Measurements from ENCODE around the gene CIITA. TPM values are rescaled to one million over a fixed set of nuclear protein-coding genes. Genes with fewer than 3 reads are reported as not detected.

Gene CIITA
- total and polyA plus RNA-seq, 2 experiments from 2014 or later = 0.06 to 1.1 TPM

DNA sequence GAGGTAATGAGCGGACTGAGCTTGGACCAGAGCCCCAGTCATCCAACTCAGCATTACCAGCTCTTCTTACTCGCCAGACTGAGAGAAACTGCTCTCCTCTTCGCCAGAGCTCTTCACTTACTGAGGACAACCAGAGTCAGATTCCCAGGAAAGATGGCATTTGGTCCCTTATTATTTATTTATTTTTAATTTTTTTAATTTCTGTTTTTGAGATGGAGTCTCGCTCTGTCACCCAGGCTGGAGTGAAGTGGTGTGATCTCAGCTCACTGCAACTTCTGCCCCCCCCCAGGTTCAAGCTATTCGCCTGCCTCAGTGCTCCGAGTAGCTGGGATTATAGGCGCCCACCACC lies 42.0 kb downstream of the CIITA start:
- no peak overlapping the region for H3K27ac ChIP-seq
- no peaks in the 10 kb centered on the region for H3K9me3 ChIP-seq (ENCODE audit: low read depth)
- no peak for DNase-seq (ENCODE audit: low read depth in 1 of 2, low spot score in 1 of 2)
- H3K27me3 ChIP-seq = no peaks in the 10 kb centered on the region
- no peaks in the 10 kb centered on the region for H3K36me3 ChIP-seq
- no peaks in the 10 kb centered on the region for H3K4me1 ChIP-seq (ENCODE audit: low read depth)
- TF ChIP-seq, protein P1, sequence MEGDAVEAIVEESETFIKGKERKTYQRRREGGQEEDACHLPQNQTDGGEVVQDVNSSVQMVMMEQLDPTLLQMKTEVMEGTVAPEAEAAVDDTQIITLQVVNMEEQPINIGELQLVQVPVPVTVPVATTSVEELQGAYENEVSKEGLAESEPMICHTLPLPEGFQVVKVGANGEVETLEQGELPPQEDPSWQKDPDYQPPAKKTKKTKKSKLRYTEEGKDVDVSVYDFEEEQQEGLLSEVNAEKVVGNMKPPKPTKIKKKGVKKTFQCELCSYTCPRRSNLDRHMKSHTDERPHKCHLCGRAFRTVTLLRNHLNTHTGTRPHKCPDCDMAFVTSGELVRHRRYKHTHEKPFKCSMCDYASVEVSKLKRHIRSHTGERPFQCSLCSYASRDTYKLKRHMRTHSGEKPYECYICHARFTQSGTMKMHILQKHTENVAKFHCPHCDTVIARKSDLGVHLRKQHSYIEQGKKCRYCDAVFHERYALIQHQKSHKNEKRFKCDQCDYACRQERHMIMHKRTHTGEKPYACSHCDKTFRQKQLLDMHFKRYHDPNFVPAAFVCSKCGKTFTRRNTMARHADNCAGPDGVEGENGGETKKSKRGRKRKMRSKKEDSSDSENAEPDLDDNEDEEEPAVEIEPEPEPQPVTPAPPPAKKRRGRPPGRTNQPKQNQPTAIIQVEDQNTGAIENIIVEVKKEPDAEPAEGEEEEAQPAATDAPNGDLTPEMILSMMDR (IDR thresholded peaks at IDR 0.05; ENCODE audit: low read depth, low read length) = no peak
- H3K4me3 ChIP-seq = no peak overlapping the region

DNA sequence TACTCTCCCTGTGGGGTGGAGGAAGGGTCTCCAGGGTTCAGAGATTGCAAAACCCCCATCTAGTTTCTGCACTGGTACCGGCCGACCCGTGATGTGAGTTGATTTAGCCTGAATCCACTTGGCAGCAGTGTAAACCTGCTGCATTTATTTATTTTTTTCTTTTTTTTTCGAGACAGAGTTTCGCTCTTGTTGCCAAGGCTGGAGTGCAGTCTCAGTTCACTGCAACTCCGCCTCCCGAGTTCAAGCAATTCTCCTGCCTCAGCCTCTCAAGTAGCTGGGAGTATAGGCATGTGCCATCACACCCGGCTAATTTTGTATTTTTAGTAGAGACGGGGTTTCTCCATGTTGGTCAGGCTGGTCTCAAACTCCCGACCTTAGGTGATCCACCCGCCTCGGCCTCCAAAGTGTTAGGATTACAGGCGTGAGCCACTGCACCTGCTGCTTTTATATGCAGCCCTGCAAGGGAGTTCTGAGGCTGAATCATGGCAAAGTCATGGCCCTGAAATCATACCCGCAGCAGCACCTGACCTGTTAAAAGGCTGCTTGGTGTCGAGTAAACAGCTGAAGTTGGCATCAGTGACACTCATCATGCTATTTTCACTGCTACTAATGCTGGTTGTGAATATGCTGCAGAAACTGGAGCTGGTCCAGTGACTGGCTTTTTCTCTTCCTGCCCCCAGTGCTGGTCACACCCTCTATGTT lies 43.9 kb downstream of the CIITA start:
- no peaks in the 10 kb centered on the region for H3K36me3 ChIP-seq
- no peaks in the 10 kb centered on the region for H3K9me3 ChIP-seq (ENCODE audit: low read depth)
- TF ChIP-seq, protein P1 (IDR thresholded peaks at IDR 0.05; ENCODE audit: low read depth, low read length) = no peak
- no peaks in the 10 kb centered on the region for H3K4me1 ChIP-seq (ENCODE audit: low read depth)
- DNase-seq (ENCODE audit: low read depth in 1 of 2, low spot score in 1 of 2) = no peak
- no peak overlapping the region for H3K27ac ChIP-seq
- no peak overlapping the region for H3K4me3 ChIP-seq
- no peaks in the 10 kb centered on the region for H3K27me3 ChIP-seq

DNA sequence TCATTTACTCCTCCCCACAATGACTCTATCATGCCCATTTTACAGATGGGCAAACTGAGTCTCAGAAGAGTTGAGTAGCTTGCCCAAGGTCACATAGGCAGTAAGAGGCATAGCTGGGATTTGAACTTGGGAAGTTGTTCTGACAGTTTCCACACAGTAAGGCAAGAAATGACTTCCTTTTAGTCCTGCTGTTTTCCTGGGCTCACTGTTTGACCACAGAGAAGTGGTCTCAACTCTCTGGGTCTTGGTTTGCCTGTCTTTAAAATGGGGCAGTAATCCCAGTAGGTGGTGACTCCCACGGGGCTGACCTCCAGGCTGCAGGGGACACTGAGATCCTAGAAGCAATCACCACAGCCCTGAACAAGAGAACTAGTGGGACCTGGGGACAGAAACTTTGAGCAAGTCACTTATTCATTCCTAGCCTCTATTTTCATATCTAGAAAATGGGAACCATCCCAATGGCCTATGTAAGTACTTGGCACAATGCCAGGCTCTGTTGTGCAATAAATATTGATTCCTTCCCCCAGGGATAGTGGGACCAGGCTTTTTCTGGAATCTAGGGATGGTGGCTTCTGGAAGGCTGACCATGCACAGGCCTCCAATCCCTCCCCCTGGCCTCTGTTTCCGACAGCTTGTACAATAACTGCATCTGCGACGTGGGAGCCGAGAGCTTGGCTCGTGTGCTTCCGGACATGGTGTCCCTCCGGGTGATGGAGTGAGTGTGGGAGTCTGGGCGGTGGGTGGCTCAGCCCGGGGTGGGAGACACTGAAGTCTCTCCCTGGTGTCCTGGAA lies 44.7 kb downstream of the CIITA start:
- Histone ChIP-seq H3K27me3 (no peaks in the 10 kb centered on the region), H3K4me3 (no peak overlapping the region), H3K36me3 (no peaks in the 10 kb centered on the region), H3K9me3 (ENCODE audit: low read depth) (no peaks in the 10 kb centered on the region), H3K4me1 (ENCODE audit: low read depth) (no peaks in the 10 kb centered on the region), H3K27ac (no peak overlapping the region)
- TF ChIP-seq, protein P1 (IDR thresholded peaks at IDR 0.05; ENCODE audit: low read depth, low read length) = no peak
- DNase-seq (ENCODE audit: low read depth in 1 of 2, low spot score in 1 of 2) = peak in 1 of 2 donors; percentile 40

DNA sequence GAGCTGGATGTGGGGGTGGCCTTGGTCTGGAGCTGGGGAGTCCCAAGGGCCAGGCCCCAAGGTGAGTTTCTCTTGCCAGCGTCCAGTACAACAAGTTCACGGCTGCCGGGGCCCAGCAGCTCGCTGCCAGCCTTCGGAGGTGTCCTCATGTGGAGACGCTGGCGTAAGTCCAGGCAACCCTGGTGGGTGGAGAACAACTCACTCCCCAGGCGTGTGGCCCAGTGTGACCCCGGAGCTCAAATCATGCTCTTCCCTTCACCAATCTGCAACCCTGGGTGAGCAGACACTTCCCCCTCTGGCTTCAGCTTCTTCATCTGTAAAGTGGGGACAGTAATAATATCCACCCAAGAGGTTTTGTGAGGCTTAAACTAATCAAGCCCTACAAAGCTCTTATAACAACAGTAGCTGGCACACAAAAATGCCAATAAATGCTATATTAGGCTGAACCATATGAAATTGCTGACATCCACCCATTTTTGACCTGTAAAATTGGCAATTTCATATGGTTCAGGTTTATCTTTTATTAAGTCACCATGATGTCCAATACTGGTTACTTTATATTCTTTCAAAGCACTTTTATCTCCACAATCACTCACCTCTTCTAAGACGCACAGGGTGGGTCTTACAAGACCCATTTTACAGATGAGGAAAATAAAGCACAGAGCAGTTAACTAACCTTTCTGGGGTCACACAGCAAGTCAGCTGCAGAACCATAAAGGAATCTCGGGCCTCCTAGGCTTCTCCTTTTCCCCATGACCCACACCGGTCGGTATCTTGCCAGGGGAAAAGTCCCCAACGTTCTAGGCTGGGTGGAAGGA lies 45.5 kb downstream of the CIITA start:
- H3K4me1 ChIP-seq (ENCODE audit: low read depth) = no peaks in the 10 kb centered on the region

DNA sequence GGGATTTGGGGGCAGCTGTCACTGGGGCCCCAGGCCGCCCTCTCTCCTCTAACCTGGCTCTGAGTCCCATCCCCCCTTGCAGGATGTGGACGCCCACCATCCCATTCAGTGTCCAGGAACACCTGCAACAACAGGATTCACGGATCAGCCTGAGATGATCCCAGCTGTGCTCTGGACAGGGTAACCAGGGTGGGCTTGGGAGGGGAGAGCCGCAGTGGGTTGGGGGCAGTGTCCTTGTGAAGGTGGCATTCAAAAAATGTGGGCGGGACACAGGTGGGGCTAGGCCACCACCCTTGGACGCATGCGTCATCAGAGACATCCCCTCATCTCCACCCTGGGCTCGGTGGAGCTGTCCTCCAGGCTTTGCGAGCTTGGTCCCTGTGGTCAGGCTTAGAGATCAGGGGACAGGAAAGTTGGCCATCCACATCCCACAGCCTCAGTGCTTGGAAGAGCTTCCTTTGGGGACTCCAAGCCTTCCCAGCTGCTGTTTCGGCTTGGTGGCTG lies 46.2 kb downstream of the CIITA start:
- Histone ChIP-seq H3K27ac (no peak overlapping the region), H3K4me1 (ENCODE audit: low read depth) (no peaks in the 10 kb centered on the region), H3K4me3 (no peak overlapping the region), H3K36me3 (no peaks in the 10 kb centered on the region), H3K9me3 (ENCODE audit: low read depth) (no peaks in the 10 kb centered on the region), H3K27me3 (no peaks in the 10 kb centered on the region)
- no peak for DNase-seq (ENCODE audit: low read depth in 1 of 2, low spot score in 1 of 2)
- TF ChIP-seq, protein P1 (IDR thresholded peaks at IDR 0.05; ENCODE audit: low read depth, low read length) = no peak

More for the DNA sequence above, 45.5 kb downstream of the CIITA start:
- no peaks in the 10 kb centered on the region for H3K27me3 ChIP-seq
- H3K36me3 ChIP-seq = no peaks in the 10 kb centered on the region
- H3K27ac ChIP-seq = no peak overlapping the region
- peak in 1 of 2 donors; percentile 54 for DNase-seq (ENCODE audit: low read depth in 1 of 2, low spot score in 1 of 2)
- TF ChIP-seq, protein P1 (IDR thresholded peaks at IDR 0.05; ENCODE audit: low read depth, low read length) = no peak
- H3K4me3 ChIP-seq = no peak overlapping the region
- no peaks in the 10 kb centered on the region for H3K9me3 ChIP-seq (ENCODE audit: low read depth)
